ENCODE results near the gene IER5L.
"Not testable (repeated sequence)": the region's sequence is repeated elsewhere in the genome, so short reads cannot be mapped to it uniquely, and the experiment has no call there.

Gene IER5L

GRCh38 chr9:129178568-129179382 lies 714 bp upstream of the IER5L start:
- no peak for DNase-seq (ENCODE audit: low spot score)

DNA sequence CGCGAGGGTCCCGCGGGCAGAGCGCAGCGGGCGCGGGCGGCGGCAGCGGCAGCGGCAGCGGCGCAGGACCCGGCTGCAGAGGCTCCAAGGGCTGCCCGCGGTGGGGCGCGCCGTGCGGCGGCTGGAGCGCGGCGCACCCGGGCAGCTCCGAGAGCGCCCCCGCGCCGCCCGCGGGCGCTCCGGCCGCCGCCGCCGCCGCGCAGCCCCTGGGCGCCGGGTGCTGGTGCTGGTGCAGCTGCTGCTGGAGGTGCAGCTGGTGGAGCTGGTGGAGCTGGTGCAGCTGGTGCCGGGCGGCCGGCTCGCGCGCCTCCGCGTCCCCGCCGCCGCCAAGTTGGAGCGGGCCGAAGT lies 644 bp downstream of the IER5L start:
- DNase-seq (ENCODE audit: low spot score), result no peak

GRCh38 chr9:129176701-129177442 lies 1.2 kb downstream of the IER5L start:
- no peak for DNase-seq (ENCODE audit: low spot score)

GRCh38 chr9:129175825-129176633 lies 2.0 kb downstream of the IER5L start:
- peak; percentile 83 for DNase-seq (ENCODE audit: low spot score)

DNA sequence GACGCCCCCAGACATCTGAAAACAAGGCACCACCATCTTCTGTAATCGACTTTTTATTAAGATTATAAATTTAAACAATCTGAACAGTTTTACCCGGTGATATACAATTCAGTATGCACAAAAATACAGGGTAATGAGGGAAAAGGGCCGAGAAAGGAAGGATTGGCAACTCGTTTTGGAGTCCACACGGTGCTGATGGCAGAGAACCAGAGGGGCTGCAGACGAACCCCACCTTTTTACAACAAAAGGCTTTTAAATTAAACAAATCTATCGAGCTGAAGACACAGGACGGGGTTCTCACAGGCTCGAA lies 2.6 kb downstream of the IER5L start:
- DNase-seq (ENCODE audit: low spot score), result no peak

- DNase-seq (ENCODE audit: low spot score), result peak; percentile 61
These were observed 3.1 kb downstream of the IER5L start for GRCh38 chr9:129174724-129175514.

GRCh38 chr9:129174102-129174723 lies 3.8 kb downstream of the IER5L start:
- peak; percentile 83 for DNase-seq (ENCODE audit: low spot score)

GRCh38 chr9:129173296-129174101 lies 4.6 kb downstream of the IER5L start:
- peak; percentile 9 for DNase-seq (ENCODE audit: low spot score)

- peak; percentile 39 for DNase-seq (ENCODE audit: low spot score)
These were observed 5.2 kb downstream of the IER5L start for GRCh38 chr9:129172816-129173215.

DNA sequence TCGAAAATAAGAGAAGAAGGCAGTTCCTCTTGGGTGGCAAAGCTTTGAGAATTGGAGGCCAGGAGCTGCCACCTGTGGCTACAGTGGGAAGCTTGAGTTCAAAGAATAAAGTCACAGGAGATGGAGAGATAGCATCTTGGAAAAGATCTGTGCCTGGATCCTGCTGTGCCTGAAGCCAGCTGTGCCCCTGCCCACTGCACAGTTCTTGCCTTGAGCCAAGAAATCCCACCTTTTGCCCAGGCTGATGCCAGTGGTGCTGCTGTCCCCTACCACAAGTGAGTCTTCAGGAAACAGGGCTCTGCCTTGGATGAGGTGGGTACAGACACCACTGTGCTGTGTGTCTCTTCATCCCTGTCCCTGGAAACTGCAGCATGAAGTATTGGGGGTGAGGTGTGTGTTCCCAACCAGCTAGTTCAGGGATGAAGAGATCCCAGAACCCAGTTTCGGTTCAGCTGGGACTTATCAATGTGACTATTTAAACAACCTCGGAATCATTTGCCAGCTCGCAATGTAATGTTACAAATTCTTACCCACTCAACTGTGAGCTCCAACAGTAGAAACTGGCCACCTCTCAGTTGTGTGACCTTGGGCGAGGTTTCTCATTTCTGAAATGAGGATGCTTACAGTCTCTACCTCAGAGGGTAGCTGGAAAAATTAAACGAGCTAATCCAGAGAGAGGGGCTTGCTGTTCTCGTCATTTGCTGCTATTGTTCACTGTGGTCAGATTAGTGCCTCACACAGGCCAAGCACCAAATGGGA lies 5.9 kb downstream of the IER5L start:
- DNase-seq (ENCODE audit: low spot score), result no peak

DNA sequence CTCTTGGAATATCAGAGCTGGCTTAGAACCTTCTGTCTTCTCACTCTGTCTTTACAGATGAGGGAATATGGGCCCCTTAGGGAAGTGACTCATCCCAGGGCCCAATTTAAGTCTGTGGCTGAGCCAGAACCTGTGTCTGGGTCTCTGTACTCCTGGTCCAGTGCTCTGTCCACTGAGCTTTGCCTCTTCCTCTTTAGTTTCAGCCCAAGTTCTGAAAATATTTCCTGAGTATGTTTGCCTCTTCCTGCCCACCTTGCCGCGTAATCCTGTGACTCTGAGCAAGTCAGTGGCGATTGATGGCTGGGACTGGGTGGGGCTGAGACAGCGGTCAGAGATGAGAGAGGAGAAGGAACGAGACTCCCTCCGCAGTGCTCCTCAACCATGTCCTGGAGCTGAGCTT lies 7.8 kb downstream of the IER5L start:
- DNase-seq (ENCODE audit: low spot score), result no peak

GRCh38 chr9:129166623-129167557 lies 11.2 kb downstream of the IER5L start:
- DNase-seq (ENCODE audit: low spot score), result peak; percentile 29

GRCh38 chr9:129165198-129165597 lies 12.9 kb downstream of the IER5L start:
- no peak for DNase-seq (ENCODE audit: low spot score)

- no peak for DNase-seq (ENCODE audit: low spot score)
These were observed 13.7 kb downstream of the IER5L start for GRCh38 chr9:129164246-129164930.

GRCh38 chr9:129163753-129164152 lies 14.3 kb downstream of the IER5L start:
- DNase-seq (ENCODE audit: low spot score), result no peak

- not testable (repeated sequence) for DNase-seq (ENCODE audit: low spot score)
These were observed 14.8 kb downstream of the IER5L start for GRCh38 chr9:129163198-129163670.

DNA sequence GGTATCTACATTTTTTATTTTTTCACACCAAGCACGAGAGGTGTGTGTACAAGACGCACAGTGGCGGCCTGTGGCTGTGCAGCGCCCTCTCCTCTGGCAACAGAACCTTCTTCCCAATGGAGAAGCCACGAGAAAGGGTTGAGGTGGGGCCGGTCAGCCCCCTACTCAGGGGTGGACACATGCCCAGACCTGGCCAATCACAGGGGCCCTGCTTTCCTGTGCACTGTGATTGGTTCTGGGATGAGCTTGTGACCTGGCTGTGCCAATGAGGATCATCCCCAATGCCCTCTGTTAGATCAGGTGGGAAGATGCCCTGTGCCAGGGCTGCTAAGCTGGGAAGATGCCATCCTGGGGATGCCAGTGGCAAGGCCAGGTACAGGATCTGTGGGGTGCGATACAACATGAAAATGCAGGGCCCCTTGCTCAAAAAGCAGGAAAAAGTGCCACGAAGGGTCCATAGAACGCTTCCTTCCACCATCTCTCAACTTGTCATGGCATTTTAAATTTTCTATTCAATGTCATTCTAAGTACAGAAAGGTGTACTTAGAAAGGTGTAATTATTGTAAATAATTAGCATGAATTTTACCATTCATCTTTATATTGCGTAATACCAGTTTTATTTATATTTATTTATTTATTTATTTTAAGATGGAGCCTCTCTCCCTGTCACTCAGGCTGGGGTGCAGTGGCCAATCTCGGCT lies 15.4 kb downstream of the IER5L start:
- DNase-seq (ENCODE audit: low spot score), result no peak

DNA sequence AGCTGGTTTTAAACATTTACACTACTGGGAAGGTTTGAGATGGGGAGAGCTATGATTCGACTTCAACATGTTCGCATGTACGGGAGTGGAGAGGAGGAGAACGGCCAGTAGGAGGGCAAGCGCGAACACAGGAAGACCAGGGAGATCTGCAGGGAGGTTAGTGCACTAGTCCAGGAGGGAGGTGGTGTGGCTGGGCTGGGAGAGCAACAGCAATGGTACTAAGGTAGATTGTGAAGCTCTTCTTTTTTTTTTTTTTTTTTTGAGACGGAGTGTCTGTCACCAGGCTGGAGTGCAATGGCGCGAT lies 16.6 kb downstream of the IER5L start:
- no peak for DNase-seq (ENCODE audit: low spot score)
